Uterus (tissue), 2 donors: Measurements from ENCODE around the gene CACNG5.

Experiments used
- POLR2A ChIP-seq, 2 donors: fragments of 450-650 bp; IDR thresholded peaks; one replicate each; pipeline ENCODE4 v1.6.1; 2016; ENCODE audit warnings: antibody characterized with exemption in 2 of 2, mild to moderate bottlenecking in 1 of 2, moderate library complexity in 1 of 2
- TF ChIP-seq, protein P1 (sequence below), 4 experiments: fragments of 200-600 bp in 2 of 4; fragments of 450-650 bp in 2 of 4; sonication (generic) in 2 of 4; IDR thresholded peaks; one replicate each; pipeline ENCODE4 v1.5.1; 2016 to 2019; ENCODE audit warnings: antibody characterized with exemption in 4 of 4, mild to moderate bottlenecking in 2 of 4, moderate library complexity in 1 of 4

DNA sequence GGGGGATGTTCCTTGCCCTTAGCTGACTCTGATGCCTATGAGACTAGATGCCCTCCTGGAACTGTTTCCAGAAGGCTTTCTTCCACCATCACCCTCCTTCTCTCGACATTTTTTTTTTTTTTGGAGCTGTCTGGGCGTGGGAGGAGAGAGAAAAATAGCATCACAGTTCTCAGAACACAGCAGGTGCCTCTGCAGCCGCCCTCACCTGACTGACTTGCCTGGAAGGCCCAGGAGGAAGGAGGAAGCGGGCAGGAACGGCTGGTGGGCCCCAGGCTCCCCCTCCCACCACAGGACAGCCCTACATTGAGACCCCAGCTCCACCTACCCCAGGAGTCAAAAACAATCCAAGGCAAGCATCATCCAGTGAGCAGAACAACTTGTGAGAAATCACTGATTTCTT is 20.3 kb upstream of the CACNG5 start:
- TF ChIP-seq, protein P1, sequence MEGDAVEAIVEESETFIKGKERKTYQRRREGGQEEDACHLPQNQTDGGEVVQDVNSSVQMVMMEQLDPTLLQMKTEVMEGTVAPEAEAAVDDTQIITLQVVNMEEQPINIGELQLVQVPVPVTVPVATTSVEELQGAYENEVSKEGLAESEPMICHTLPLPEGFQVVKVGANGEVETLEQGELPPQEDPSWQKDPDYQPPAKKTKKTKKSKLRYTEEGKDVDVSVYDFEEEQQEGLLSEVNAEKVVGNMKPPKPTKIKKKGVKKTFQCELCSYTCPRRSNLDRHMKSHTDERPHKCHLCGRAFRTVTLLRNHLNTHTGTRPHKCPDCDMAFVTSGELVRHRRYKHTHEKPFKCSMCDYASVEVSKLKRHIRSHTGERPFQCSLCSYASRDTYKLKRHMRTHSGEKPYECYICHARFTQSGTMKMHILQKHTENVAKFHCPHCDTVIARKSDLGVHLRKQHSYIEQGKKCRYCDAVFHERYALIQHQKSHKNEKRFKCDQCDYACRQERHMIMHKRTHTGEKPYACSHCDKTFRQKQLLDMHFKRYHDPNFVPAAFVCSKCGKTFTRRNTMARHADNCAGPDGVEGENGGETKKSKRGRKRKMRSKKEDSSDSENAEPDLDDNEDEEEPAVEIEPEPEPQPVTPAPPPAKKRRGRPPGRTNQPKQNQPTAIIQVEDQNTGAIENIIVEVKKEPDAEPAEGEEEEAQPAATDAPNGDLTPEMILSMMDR (IDR thresholded peaks at IDR 0.05) = no peak
- no peak for TF ChIP-seq POLR2A (IDR thresholded peaks at IDR 0.05)
